GM10266 (cell line): ENCODE data around the gene REC114.

Experiments used
- DNase-seq: peaks from one replicate; pipeline ENCODE4 v3.0.0; 2012; ENCODE audit errors: extremely low spot score
- CTCF ChIP-seq: IDR thresholded peaks from 2 replicates; pipeline ENCODE4 v1.5.1; 2012; ENCODE audit warnings: mild to moderate bottlenecking, low read depth; ENCODE audit not compliant: control insufficient read depth, insufficient read depth; ENCODE audit errors: missing control alignments

REC114 gene

DNA sequence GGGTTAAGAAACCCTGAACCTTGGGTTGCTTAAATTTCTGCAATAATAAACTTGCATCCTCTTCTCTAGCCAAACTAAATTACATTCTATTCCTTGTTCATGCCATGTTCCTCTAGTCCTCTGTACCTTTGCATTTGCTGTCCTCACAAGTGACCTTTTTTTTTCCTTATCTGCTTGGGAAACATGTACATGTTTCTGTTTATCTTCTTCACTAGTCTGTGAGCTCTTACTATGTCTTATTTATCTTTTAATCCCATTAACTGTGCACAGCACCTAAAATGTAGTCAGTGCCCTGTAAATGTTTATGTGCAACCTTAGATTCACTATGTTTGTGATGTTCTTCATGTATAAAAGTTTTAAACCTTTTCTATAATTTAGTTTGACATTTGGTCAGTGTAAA, 61.9 kb downstream of the REC114 start:
- no peak for TF ChIP-seq CTCF
- DNase-seq = no peak

DNA sequence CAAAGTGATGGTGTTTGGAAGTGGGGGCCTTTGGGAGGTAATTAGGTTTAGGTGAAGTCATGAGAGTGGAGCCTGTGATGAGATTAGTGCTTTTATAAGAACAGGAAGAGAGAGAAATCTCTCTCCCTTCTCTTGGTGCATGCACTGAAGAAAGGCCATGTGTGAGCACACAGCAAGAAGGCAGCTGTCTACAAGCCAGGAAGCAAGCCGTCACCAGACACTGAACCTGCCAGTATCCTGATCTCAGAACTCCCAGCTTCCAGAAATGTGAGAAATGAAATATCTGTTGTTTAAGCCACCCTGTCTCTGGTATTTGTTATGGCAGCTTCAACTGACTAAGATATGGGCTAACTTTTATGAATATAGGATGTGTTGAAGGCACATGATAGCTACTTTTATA, 72.6 kb downstream of the REC114 start:
- TF ChIP-seq CTCF = no peak
- no peak for DNase-seq

GRCh38 chr15:73517566-73517965, 74.6 kb downstream of the REC114 start:
- no peak for DNase-seq
- no peak for TF ChIP-seq CTCF

- TF ChIP-seq CTCF = no peak
Observed at GRCh38 chr15:73518180-73518862, 75.4 kb downstream of the REC114 start.

GRCh38 chr15:73518876-73519733, 76.1 kb downstream of the REC114 start:
- no peak for DNase-seq
- TF ChIP-seq CTCF = no peak

More at GRCh38 chr15:73518180-73518862, 75.4 kb downstream of the REC114 start:
- DNase-seq = no peak

GRCh38 chr15:73522011-73522410, 79.0 kb downstream of the REC114 start:
- TF ChIP-seq CTCF = no peak

DNA sequence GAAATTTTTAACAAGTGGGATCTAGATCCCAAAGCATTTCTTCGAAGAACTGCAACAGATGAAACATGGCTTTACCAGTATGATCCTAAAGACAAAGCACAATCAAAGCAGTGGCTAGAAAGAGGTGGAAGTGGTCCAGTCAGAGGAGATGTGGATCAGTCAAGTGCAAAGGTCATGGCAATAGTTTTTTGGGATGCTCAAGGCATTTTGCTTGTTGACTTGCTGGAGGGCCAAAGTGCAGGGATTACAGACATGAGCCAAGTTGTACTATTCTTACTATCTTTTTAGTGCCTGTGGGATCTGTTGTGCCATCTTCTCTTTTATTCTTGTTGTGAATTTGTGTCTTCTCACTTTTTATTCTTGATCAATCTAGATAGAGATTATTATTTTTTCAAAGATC, 82.0 kb downstream of the REC114 start:
- TF ChIP-seq CTCF = no peak
- no peak for DNase-seq

More at GRCh38 chr15:73522011-73522410, 79.0 kb downstream of the REC114 start:
- DNase-seq = no peak
